ENCODE data around the gene TIMM29.

GRCh38 chr19:10952809-10953208 is 24.2 kb downstream of the TIMM29 start:
- TF ChIP-seq CTCF (IDR thresholded peaks at IDR 0.05) (no peak), POLR2A (IDR thresholded peaks at IDR 0.05) (no peak), EP300 (IDR thresholded peaks at IDR 0.05) (no peak)
